NCI-H1694 treated with DMSO at 0.1 percent for 48 hours (cell line): ENCODE data around the gene RTL10.

Source experiments
- DNase-seq: peaks from one replicate; lab custom pipeline; 2025; lab: John Stamatoyannopoulos, UW

RTL10 gene

DNA sequence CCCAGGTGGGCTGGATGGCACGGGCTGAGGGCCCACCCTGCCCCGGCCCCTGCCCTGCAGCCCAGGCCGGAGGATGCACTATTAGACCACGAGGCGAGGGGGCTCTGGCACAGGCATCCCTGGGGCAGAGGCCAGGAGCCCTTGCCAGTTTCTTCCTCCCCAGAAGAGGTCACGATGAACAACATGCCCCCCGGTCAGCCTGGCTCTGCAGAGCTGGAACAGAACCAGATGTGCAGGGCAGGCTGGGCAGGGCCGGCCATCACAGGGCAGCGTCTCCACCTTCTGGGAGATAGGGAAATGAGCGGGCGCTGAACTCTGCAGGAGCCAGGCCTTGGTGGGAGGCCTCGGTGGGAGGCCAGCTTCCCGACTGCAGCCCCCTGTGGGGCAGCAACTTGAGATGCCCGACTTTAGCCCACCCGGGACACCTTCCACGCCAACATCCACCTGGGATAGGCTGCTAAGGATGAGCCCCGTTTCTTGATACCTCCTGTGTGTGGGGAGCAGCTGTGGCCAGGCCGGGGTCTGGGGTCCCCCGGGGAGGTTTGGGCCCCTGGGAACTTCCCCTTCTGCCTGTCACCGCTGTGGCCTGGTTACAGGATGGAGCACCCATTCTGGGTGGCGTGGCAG is 21.8 kb upstream of the RTL10 start:
- no peak for DNase-seq

DNA sequence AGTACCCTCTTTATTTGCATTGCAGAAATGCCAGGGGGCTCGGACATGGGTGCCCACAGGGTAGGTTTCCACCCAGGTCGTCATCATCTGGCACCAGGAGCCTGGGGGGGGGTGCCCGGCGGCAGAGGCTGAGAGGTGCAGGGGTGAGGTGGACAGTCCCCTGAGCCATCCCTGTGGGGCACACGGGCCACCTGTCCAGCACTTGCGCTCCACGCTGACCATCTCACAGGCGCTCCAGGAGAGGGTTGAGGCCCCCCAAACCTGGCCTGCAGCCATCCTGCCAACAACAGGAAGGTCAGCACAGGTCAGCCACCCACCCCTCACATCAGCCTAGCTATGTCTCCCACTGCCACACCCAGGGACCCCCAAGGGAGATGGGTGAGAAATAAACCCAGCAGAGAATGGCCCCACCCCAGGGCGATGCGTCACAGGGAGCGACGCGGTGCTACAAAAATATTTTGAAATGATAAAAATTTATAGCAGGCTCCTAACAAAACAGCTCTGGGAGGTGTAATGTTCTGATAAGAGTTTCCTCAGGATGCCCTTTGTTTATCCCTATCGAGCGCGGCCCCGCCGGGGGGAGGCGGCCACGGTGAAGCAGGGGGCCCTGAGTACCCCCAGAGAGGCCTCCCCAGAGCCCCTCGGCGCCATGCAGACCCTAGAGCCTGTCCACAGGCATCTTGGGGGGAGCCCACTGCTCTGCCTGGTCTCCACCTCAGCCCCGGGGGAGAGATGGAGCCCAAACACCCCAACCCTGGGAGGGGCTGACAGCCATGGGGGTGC is 21.0 kb upstream of the RTL10 start:
- no peak for DNase-seq

- no peak for DNase-seq
Measured at GRCh38 chr22:19875061-19875530, 20.4 kb upstream of the RTL10 start.

DNA sequence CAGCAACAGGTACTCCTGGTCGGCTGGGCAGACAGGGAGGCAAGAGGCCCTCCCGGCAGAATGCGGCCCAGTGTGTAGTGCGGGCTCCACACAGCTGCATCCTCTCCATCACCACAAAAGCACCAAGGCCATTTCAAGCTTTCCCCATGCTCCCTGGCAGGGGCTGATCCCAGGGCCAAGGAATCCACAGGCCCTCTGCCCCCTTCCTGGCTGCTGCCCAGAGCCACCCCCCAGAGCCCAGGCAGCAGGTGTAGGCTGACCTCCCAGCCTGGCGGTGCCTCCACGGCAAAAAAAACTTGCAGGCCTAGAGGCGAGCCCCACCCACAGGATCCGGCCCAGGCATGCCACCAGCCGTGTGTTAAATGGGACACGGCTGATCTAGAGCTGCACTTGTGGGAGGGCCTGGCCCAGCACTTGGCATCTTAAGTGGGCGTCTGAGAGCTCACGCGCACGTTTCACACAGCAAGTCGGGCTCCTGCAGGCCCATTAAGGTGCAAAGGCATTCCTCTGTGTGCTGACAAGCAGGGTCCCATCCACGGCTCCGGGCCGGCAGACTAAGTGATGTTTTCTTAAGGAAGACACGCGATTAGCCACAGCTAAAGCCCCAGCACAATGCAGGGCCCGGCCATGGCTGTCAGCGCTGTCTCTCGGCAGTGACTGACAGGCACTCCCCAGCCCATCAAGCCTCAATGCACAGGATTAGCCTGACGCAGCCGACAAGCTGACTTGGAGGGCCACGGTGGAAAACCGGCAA is 19.8 kb upstream of the RTL10 start:
- no peak for DNase-seq

- DNase-seq: no peak
Measured at GRCh38 chr22:19873960-19874306, 19.3 kb upstream of the RTL10 start.

DNA sequence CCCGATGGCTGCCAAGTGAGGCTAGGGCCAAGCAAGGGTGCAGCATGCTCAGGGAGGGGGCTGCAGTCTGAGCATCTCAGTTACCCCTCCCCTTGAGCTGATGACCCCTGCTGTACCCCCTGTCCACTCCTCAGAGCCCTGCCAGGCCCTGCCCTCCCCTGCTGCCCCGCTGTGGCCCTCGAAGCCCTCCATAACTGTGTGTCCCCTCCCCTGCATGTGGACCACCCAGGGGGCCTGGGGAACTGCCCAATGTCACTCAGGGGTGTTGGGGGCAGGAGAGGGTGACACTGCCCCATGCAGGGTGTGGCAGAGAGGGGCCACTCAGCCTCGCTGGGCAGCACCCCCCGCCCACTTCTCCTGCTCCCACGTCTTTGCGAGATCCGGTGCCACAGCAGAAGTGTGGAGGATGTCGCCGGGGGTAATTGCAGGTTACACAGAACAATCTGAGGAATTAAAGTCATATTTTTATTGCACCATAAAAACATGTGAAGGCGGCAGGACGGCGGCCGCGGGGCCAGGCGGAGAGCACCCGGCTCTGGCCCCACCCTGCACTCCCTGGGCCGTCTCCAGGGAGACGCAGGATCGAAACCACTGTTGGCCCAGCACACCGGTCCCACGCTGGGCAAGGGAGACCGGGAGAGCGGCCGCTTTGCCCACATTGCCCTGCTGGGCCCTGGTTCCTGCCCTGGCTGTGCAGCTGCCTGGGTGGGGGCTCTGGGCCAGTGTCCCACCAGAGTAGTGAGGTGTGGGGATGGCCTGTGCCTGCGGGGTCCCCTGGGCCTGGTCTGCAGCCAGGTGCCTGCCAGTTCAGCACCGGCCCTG is 18.7 kb upstream of the RTL10 start:
- DNase-seq: no peak

DNA sequence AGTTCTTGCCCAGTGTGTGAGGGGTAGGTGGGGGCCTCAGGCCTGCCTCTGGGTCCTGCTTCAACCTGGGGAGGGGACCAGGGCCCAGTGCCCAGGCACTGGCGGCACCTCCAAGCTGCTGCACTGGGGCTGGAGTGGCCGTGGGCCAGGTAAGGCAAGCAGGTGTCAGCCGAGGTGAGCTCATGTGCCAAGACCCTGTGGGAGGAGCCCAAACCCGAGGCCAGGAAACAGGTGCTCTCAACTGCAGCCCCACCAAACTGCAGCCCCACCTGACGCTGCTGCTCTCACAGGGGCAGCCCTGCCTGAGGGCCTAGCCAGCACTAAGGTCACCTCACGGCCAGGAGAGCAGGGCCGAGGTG is 18.1 kb upstream of the RTL10 start:
- no peak for DNase-seq

DNA sequence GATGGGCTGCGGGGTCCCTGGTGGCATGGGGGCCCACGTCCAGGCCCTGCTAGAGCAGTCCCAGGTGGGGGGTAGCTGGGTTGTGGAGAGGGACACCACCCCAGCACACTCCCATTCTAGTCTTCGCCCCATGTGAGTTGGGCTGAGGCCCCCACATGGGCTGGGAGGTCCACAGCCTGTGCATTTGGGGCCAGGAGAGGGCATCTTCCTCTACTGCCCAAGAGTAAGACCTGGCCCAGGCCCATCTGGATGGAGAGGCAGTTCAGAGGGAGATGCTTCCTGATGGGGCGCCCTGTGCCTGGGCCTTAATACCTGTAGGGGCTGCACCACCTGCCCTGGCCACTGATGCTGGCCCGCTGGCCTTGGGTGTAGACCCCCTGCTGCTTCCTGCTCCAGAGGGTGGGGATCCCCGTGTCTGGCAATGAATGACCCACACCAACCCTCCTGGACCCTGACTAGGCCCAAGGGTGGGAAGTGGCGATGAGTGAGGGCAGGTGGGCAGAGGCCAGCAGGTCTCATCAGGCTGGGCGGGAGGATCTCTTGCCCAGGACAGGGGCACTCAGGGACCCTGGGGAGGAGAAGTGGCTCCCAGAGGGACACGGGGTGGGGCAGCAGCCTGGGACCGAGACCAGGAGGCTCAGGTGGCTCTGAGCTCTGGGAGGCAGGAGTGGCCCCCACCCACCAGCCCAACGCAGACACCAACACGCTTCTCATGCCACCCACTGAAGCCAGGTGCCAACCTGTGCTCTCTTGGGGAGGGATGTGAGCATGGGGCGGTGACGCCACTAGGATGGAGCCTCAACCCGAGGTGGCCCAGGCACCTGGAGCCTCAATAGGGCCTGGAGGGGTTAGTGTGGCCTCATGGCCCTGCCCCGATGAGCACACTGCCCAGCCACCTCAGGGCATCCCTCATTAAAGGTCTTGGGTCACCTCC is 17.4 kb upstream of the RTL10 start:
- no peak for DNase-seq

DNA sequence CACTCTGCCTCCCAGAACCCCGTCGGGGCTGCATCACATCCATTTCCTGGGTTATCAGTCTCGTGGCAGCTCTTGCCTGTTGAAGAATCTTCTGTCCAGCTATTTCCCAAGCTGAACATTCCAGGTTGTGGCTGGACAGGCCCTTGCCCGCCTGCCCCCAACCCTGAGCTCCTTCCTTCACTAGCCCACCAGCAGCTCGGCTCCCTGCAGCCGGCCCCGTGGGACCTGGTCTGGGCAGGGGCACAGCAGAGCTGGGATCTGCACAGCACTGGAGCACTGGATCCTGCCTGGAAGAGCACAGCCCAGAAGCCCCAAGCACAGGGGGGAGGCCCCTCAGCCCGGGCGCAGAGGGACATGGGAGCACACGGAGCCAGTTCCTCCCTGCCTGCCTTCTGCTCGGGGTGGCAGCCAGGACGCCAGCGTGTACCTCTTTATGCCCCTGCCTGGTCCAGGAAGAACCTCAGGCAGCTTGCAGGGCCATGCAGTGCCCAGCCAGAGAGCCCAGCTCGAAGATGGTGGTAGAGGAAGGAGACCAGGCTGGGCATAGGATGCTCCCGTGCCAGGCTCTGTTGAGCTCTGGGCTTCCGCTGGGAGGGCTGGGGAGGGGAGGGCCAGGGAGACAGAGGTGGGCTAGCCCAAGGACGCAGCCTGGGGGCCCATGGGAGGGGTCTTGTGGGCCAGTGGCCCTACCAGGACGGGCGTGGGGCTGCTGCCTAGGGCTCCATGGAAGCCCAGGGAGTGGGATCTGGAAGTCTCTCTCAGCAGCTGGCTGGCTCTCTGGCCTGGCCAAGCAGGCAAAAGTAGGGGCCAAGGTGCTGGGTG is 16.6 kb upstream of the RTL10 start:
- no peak for DNase-seq

DNA sequence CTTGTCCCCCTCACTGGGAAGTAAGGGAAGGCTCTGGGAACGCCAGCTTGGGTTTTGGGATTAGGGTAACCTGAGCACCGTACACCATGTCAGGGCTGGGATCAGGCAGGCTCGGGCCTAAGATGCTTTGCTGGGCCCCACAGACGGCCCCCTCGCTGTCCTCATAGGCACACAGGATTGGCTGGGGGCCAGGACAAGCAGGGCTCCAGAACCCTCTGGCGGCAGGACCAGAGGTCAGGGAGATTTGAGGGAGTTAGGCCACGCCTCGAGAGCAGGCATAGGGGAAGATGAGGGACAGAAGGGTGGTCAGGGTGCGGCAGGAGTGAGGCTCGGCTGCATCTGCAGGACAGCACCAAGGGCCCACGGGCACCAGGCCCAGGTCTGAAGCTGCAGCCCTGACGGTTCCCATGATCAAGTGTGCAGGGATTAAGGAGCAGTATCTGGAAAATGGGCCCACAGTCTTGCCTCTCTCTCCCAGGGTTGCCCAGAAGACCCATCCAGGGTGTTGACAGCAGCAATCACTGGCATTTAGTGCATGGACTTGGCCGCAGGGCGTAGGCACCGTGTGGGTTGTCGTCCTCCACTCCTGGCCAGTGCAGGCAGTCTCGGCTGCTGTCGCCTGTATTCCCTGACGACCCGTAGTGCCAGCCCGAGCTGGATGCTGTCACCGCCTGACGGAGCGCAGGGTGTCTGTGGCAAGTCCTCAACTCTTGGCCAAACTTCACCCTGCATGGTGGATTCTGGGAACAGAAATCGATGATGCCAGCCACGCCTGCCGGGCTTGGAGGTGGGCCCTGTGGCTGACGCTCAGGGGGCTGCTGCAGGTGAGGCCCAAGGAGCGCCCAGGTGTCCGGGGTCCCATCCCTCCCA is 15.7 kb upstream of the RTL10 start:
- no peak for DNase-seq

DNA sequence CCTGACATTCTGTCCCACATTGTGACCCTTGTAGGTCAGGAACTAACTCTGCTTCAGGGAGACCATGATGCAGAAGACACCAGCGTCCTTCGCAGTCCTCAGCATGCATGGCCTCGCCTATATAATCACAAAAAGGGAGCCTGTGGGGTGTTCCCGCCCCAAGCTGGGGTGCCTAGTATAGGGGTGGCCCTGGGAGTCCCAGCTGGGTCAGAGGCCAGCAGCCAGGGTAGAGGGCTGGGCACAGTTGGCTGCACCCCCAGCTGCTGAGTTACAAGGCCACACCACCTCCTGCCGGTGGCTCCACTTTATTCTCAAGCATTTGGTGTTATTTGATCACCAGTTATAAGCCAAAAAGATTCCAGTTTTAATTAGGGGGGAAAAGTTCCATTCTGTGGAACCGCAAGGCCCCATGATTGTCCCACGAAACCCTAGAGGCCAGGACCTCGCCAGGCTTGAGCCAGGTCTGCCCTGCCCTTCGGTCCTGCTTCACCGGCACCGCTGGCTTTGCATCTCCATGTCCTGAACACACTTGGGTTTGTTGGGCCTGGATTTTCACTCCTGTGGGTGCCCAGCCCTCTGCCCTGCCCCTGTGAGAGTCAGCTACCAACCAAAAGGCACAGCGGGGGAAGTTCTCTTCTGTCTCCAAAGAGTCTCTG is 15.0 kb upstream of the RTL10 start:
- no peak for DNase-seq

- DNase-seq: no peak
Measured at GRCh38 chr22:19868773-19869471, 14.2 kb upstream of the RTL10 start.

GRCh38 chr22:19868333-19868732 is 13.7 kb upstream of the RTL10 start:
- DNase-seq: no peak

DNA sequence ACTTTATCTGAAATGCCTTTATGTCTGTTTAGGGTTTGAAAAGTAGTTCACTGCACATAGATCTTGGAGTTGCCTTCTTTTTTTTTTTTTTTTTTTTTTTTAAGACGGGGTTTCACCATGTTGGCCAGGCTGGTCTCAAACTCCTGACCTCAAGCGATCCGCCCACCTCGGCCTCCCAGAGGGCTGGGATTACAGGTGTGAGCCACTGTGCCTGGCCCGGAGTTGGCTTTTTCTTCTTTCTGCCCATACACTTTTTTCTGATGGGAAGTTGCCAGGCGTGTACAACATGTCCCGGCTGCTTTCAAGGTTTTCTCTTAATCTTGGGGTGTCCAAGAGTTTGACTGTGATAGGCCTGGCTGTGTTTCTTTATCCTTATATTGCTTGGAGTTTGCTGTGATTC is 12.9 kb upstream of the RTL10 start:
- DNase-seq: no peak

DNA sequence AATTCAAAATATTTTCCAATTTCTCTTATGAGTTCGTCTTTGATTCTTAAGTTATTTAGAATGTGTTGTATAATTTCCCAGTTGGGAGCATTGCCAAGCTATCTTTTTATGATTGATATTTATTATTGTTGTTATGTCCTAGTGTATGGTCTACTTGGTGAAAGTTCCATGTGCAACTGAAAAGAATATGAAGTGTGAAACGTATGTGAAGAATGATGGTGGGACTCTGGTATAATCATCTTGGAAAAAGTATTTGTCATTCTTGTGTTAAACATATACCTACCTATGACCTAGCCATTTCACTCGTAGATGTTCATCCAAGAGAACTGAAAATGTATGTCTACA is 12.0 kb upstream of the RTL10 start:
- DNase-seq: no peak

- DNase-seq: no peak
Measured at GRCh38 chr22:19865141-19865829, 10.6 kb upstream of the RTL10 start.

DNA sequence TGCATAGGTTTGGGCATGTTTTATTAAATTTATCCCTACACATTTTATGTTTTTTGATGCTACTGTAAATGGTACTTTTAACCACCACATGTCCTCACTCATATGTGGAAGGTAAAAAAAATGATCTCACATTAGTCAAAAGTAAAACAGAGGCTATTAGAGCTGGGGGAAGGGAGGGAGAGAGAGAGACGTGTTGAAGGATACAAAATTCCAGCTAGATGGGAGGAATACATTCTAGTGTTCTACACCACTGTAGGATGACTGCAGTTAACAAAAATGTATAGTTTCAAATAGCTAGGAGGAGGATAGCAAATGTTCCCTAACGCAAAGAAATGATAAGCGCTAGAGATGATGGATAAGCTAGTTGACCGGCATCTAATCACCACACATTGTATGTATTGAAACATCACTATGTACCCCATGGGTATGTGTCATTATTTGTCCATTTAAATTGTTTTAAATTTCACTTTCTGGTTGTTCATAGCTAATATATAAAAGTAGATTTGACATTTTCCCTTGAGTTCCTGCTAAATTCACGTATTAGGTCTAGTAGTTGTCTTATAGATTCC is 9.9 kb upstream of the RTL10 start:
- no peak for DNase-seq
